ENCODE measurements around the gene WNT11. TPM values are rescaled to one million over a fixed set of nuclear protein-coding genes. Genes with fewer than 3 reads are reported as not detected.
A peak's percentile ranks its signal among the peaks of the same experiment; 100 is the strongest.

The WNT11 gene
- total RNA-seq (2016; rRNA removed; fragmentation: Illumina TruSeq; extraction: Trizol) (0.66 TPM in 1 of 2 replicates, not detected in the other), polyA plus RNA-seq (2011; rRNA removed) (0.34 and 0.42 TPM in 2 replicates), polyA minus RNA-seq (2011; rRNA and poly(A)+ RNA removed; ENCODE audit: low replicate concordance) (1.5 and 1.6 TPM in 2 replicates), Bru-seq, nascent RNA (percentile 21 among the genes with signal in this experiment), BruChase-seq, experiment 1, labeled RNA remaining after a 6-hour chase (percentile 23 among the genes with signal in this experiment), BruChase-seq, experiment 2, labeled RNA remaining after a 2-hour chase (percentile 22 among the genes with signal in this experiment)
- total RNA-seq (2016; cell fraction: cytosol; rRNA removed; fragmentation: Illumina TruSeq; extraction: Trizol; ENCODE audit: low read depth), result 0.51 TPM in 1 of 2 replicates, not detected in the other
- total RNA-seq (2016; cell fraction: insoluble cytoplasmic fraction; rRNA removed; fragmentation: Illumina TruSeq; extraction: Trizol), result 0.18 and 0.71 TPM in 2 replicates
- total RNA-seq (2016; cell fraction: membrane; rRNA removed; fragmentation: Illumina TruSeq; extraction: Trizol), result 0.21 and 0.25 TPM in 2 replicates
- 0.50 and 0.69 TPM in 2 replicates for total RNA-seq (2016; cell fraction: nucleus; rRNA removed; fragmentation: Illumina TruSeq; extraction: Trizol)
- polyA plus RNA-seq (2011; cell fraction: cytosol; rRNA removed), result 0.44 and 0.47 TPM in 2 replicates
- polyA plus RNA-seq (2011; cell fraction: nucleus; rRNA removed), result 0.74 and 1.2 TPM in 2 replicates
- polyA plus RNA-seq (2012), result 0.16 and 0.33 TPM in 2 replicates
- 0.09 and 0.11 TPM in 2 replicates for polyA plus RNA-seq (2016; cell fraction: cytosol; fragmentation: Illumina TruSeq; extraction: Trizol; ENCODE audit: low read depth)
- 0.16 and 0.44 TPM in 2 replicates for polyA plus RNA-seq (2016; cell fraction: insoluble cytoplasmic fraction; fragmentation: Illumina TruSeq; extraction: Trizol; ENCODE audit: low read depth)
- polyA plus RNA-seq (2016; cell fraction: membrane; fragmentation: Illumina TruSeq; extraction: Trizol; ENCODE audit: low read depth), result not detected in 2 replicates
- polyA plus RNA-seq (2016; cell fraction: nucleus; fragmentation: Illumina TruSeq; extraction: Trizol; ENCODE audit: insufficient read depth, low read depth), result 0.95 and 1.1 TPM in 2 replicates
- polyA minus RNA-seq (2011; cell fraction: cytosol; rRNA and poly(A)+ RNA removed), result 1.7 TPM in 1 of 2 replicates, not detected in the other
- polyA minus RNA-seq (2011; cell fraction: nucleus; rRNA and poly(A)+ RNA removed), result not detected in 2 replicates
- long read RNA-seq, experiment 1, partial matches to known transcripts, result 0 of 1 reads
- long read RNA-seq, experiment 1, other reads (novel, unspliced or antisense), result 1 of 1 reads
- long read RNA-seq, experiment 2, partial matches to known transcripts, result 1 of 2 reads
- long read RNA-seq, experiment 2, other reads (novel, unspliced or antisense), result 1 of 2 reads

DNA sequence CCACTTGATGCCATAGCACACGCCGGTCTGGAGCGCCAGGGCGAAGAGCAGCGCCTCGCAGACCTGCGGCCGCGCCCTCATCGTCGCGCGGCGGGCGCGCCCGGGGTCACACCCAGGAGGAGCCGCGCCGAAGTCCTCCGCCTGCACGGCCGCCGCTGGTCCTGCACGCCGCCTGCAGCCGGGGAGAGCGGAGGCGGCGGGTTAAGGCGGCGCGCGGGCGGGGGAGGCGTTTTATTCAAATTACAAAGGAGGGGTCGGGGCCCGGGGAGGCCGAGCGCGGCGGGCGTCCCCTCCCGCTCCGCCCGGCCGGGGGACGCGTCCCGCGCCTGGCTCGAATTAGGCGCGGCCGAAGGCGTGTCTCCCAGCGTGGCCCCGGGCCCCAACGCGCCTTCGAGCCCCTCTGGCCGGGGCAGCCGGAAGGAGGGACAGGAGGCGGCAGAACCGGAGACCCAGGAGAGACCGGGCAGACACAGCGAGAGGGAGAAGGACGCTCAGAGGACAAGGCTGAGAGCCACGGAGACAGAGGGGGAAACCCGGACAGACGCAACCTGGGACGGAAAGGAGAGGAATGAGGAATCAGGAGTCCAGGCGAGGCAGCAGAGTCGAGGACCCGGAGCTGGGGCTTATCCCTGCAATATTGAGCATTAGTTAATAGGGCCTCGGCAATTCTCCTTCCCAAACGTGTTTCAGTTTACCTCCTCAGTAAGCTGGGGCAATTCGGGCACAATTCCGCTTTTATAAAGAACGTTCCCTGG is at the start of gene WNT11:
TSS of gene WNT11 (minus strand) at position 176 of the 755 bp plus-strand sequence. CDS start at position 81, 95 bp downstream.
- CTCF ChIA-PET (ENCODE audit: low intra/inter-chr PET ratio, low total read pairs), result interaction anchor here (3.1 kb wide), 1 partner anchor 112 kb away, joined by 47 read pairs; no protein-coding TSS in a partner anchor
- Histone ChIP-seq H3K4me2 (ENCODE audit: low read depth, low read length) (peak within 1 kb of the TSS; percentile 95), H3K4me1 (ENCODE audit: insufficient read depth, low read length) (peaks cover 42% of the 10 kb centered on the region), H3K79me2 (ENCODE audit: insufficient read depth, low read length) (no peaks in the 10 kb centered on the region), H3K9me3 (ENCODE audit: low read length) (no peaks in the 10 kb centered on the region), H4K20me1 (ENCODE audit: insufficient read depth, low read length) (peaks cover 3% of the 10 kb centered on the region; the same call in 1 of the 2 replicates), H3K27ac (ENCODE audit: extremely low read length, insufficient read depth, low read length) (no peak within 1 kb of the TSS), H3K4me3 (replicated peaks in 1 of 3; ENCODE audit: insufficient read depth in 1 of 3, low read depth in 2 of 3, low read length in 3 of 3) (peak within 1 kb of the TSS in 1 of 3 experiments; percentile 75; a peak in 1 of 6 replicates), H2AFZ (ENCODE audit: low read length) (no peak within 1 kb of the TSS), H3K27me3 (ENCODE audit: control insufficient read depth in 1 of 2, insufficient read depth in 2 of 2, low read length in 2 of 2) (peaks cover 14 to 15% of the 10 kb centered on the region in 2 experiments), H3K9ac (ENCODE audit: insufficient read depth, low read depth, low read length) (no peak within 1 kb of the TSS), H3K36me3 (replicated peaks in 1 of 2; ENCODE audit: control insufficient read depth in 1 of 2, insufficient read depth in 2 of 2, low read length in 2 of 2) (no peaks in the 10 kb centered on the region)
- DNase-seq (ENCODE audit: low spot score), result no peak
- in situ Hi-C loops (cut with HindIII; ENCODE audit: extremely low pct_ligation_motif_present, low pct_unique_long_range_greater_than_20kb), result loop anchor here (10.0 kb wide), 1 partner anchor 62 kb away; no protein-coding TSS in a partner anchor
- TF ChIP-seq, protein P1, sequence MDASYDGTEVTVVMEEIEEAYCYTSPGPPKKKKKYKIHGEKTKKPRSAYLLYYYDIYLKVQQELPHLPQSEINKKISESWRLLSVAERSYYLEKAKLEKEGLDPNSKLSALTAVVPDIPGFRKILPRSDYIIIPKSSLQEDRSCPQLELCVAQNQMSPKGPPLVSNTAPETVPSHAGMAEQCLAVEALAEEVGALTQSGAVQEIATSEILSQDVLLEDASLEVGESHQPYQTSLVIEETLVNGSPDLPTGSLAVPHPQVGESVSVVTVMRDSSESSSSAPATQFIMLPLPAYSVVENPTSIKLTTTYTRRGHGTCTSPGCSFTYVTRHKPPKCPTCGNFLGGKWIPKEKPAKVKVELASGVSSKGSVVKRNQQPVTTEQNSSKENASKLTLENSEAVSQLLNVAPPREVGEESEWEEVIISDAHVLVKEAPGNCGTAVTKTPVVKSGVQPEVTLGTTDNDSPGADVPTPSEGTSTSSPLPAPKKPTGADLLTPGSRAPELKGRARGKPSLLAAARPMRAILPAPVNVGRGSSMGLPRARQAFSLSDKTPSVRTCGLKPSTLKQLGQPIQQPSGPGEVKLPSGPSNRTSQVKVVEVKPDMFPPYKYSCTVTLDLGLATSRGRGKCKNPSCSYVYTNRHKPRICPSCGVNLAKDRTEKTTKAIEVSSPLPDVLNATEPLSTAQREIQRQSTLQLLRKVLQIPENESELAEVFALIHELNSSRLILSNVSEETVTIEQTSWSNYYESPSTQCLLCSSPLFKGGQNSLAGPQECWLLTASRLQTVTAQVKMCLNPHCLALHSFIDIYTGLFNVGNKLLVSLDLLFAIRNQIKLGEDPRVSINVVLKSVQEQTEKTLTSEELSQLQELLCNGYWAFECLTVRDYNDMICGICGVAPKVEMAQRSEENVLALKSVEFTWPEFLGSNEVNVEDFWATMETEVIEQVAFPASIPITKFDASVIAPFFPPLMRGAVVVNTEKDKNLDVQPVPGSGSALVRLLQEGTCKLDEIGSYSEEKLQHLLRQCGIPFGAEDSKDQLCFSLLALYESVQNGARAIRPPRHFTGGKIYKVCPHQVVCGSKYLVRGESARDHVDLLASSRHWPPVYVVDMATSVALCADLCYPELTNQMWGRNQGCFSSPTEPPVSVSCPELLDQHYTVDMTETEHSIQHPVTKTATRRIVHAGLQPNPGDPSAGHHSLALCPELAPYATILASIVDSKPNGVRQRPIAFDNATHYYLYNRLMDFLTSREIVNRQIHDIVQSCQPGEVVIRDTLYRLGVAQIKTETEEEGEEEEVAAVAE (CRISPR knock-in tag; IDR thresholded peaks at IDR 0.05; ENCODE audit: borderline replicate concordance), result no peak
- no peak for TF ChIP-seq TAF15 (IDR thresholded peaks at IDR 0.05; ENCODE audit: low read depth, low read length, poor library complexity, severe bottlenecking)
- TF ChIP-seq SAP130 (CRISPR knock-in tag; IDR thresholded peaks at IDR 0.05; ENCODE audit: low read depth), result no peak
- TF ChIP-seq ZNF615 (CRISPR knock-in tag; IDR thresholded peaks at IDR 0.05; ENCODE audit: borderline replicate concordance), result no peak
- no peak for FAIRE-seq
- WGBS (ENCODE audit: low lambda C conversion rate), result 93% methylated on average over 71 of the region's 80 CpGs
- intact Hi-C loops (cut with micrococcal nuclease; ENCODE audit: unreplicated experiment), result no loop called here
- no peak for ATAC-seq
- POLR2A ChIA-PET, result interaction anchor here (4.8 kb wide), 1 partner anchor 28 kb away, joined by 35 read pairs; no protein-coding TSS in a partner anchor
- no TSS peak for BruUV-seq (replicated peaks)
